SH-SY5Y (cell line): Measurements from ENCODE around the gene PUM1.

Source experiments
- GATA2 ChIP-seq: IDR thresholded peaks from 2 replicates; pipeline ENCODE4 v1.6.1; 2011; ENCODE audit warnings: mild to moderate bottlenecking, low read depth, low read length
- GATA3 ChIP-seq: IDR thresholded peaks from 2 replicates; pipeline ENCODE4 v1.6.1; 2011; ENCODE audit warnings: low read depth, mild to moderate bottlenecking, low read length, moderate library complexity

DNA sequence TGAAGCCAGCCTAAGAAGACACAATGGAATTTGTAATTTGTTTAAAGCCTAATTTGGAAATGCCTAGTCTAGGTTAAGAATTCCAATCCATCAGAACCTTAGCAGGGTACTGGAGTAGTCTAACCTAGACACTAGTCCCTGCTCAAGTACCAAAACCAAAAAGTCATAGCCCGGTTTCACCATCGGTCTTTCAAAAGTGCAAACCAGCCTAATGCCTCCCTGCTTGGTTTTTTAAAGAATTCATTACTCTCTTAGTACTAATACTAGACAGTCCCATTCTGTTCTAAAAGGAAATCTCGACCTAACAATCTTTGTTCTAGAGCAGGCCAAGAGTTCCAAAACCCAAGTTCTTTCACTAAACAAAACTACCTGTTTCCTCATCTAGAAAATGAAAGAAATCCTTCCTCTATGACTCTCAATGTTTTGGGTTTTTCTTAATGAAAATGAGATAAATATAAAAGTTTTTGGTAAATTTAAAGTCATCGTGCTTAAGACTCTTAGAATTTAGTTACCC, 2.6 kb downstream of the PUM1 start:
- TF ChIP-seq GATA2 (no peak), GATA3 (no peak)
